ENCODE results near the gene RPUSD1.

DNA sequence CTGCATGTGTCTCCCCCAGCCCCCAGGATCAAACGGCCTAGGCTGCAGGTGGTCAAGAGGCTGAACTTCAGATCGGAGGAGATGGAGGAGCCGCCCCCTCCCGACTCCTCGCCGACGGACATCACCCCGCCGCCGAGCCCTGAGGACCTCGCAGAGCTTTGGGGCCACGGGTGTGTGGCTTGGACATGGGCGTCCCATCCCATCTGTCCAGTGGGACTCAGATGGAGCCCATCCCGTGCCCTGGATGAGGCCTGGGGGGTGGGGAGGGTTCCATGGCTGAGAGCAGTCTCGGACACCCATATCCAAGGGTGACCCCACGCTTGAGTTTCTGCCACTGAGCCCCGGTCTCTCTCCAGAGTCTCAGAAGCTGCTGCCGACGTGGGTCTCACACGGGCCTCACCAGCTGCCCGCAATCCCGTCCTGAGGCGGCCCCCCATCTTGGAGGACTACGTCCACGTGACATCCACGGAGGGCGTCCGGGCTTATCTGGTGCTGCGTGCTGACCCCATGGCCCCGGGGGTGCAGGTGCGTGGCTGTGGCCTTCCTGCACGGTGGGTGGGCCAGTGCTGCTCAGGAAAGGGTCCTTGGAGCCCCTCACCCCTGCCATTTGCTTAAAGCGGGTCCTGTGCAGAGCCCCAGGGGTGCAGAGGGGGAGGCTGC is 1.1 kb upstream of the RPUSD1 start:
- TF ChIP-seq, protein P1, sequence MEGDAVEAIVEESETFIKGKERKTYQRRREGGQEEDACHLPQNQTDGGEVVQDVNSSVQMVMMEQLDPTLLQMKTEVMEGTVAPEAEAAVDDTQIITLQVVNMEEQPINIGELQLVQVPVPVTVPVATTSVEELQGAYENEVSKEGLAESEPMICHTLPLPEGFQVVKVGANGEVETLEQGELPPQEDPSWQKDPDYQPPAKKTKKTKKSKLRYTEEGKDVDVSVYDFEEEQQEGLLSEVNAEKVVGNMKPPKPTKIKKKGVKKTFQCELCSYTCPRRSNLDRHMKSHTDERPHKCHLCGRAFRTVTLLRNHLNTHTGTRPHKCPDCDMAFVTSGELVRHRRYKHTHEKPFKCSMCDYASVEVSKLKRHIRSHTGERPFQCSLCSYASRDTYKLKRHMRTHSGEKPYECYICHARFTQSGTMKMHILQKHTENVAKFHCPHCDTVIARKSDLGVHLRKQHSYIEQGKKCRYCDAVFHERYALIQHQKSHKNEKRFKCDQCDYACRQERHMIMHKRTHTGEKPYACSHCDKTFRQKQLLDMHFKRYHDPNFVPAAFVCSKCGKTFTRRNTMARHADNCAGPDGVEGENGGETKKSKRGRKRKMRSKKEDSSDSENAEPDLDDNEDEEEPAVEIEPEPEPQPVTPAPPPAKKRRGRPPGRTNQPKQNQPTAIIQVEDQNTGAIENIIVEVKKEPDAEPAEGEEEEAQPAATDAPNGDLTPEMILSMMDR (IDR thresholded peaks at IDR 0.05): no peak
- no peak for TF ChIP-seq POLR2A (IDR thresholded peaks at IDR 0.05)

Measured in Peyer's patch (tissue), 4 donors.